ENCODE measurements around the gene TPRN. TPM values are rescaled to one million over a fixed set of nuclear protein-coding genes. Genes with fewer than 3 reads are reported as not detected.

TPRN gene
- polyA plus RNA-seq, 1 donor from 2014 or later = 8.1 TPM

DNA sequence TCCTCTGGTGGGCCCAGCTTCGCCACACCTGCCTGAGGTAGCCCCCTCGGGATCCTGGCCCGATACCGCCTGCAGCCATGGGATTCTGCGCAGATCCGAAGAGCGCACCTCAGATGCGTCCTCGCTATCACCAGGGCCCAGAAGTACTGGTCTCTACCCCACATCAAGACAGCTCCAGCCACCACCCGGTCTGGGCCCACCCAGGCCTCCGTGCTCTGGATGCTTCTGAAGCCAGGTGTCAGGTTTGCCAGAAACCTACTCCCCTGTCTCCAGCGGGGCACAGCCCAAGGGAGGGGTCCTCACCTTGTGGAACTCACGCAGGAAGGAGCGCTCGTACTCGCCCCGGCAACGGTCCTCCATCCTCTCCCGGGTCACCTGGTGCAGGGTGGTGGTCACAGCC lies 14.6 kb downstream of the TPRN start:
- Histone ChIP-seq H3K27me3 (ENCODE audit: insufficient read depth, low read depth, low read length) (no peaks in the 10 kb centered on the region), H3K27ac (ENCODE audit: low read length) (no peak overlapping the region), H3K9ac (ENCODE audit: low read length) (no peak overlapping the region), H2AFZ (ENCODE audit: low read depth, low read length) (no peak overlapping the region), H3F3A (ENCODE audit: insufficient read depth, low read length, poor library complexity, severe bottlenecking) (no peaks in the 10 kb centered on the region), H3K79me2 (replicated peaks; ENCODE audit: insufficient read depth, low read length) (peaks cover 14% of the 10 kb centered on the region), H3K4me3 (ENCODE audit: low read length) (peak overlapping the region; percentile 98), H3K4me2 (ENCODE audit: low read length) (no peak overlapping the region), H3K36me3 (ENCODE audit: insufficient read depth, low read length) (no peaks in the 10 kb centered on the region), H3K9me2 (ENCODE audit: insufficient read depth, low read length) (no peaks in the 10 kb centered on the region), H3K9me3 (ENCODE audit: low read length) (no peaks in the 10 kb centered on the region), H4K20me1 (ENCODE audit: insufficient read depth) (no peaks in the 10 kb centered on the region)
- TF ChIP-seq TAF1 (IDR thresholded peaks at IDR 0.05; ENCODE audit: low read depth) = no peak
- TF ChIP-seq, protein P1, sequence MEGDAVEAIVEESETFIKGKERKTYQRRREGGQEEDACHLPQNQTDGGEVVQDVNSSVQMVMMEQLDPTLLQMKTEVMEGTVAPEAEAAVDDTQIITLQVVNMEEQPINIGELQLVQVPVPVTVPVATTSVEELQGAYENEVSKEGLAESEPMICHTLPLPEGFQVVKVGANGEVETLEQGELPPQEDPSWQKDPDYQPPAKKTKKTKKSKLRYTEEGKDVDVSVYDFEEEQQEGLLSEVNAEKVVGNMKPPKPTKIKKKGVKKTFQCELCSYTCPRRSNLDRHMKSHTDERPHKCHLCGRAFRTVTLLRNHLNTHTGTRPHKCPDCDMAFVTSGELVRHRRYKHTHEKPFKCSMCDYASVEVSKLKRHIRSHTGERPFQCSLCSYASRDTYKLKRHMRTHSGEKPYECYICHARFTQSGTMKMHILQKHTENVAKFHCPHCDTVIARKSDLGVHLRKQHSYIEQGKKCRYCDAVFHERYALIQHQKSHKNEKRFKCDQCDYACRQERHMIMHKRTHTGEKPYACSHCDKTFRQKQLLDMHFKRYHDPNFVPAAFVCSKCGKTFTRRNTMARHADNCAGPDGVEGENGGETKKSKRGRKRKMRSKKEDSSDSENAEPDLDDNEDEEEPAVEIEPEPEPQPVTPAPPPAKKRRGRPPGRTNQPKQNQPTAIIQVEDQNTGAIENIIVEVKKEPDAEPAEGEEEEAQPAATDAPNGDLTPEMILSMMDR (IDR thresholded peaks at IDR 0.05; ENCODE audit: poor library complexity, severe bottlenecking) = no peak

DNA sequence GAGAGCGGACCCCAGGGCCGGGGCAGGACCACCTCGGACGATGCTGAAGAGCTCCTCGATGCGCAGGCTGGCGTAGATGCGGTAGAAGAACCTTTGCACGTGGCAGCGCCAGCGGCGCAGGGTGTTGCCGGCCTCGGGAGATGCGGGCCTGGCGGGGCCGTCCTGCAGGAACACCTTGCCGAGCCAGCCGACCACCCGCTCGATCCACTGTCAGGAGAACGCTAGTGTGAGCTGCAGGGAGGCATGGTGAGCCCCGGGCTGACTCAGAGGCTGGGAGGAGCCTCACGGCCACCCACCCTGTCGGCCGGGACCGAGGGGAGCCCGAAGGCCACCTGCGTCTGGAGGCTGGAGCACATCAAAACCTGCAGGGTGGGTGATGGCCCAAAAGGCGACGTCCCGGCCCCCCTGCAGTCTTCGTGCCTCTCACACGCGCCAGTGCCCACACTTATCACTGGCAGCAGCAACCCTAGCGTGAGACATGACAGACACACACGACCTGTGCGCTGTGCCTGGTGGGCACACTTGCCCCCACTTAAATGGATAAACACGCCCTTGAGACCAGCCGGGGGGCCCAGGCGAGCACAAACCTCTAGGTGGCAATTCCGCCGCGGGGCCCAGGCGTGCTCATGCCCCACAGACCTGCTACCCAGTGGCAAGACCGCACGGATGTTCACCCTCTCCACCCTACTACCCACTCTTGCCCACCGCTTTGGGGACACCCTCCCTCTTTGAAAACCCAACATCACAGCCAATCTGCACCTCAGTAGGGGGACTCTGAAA lies 15.5 kb downstream of the TPRN start:
- Histone ChIP-seq H3F3A (ENCODE audit: insufficient read depth, low read length, poor library complexity, severe bottlenecking) (no peaks in the 10 kb centered on the region), H2AFZ (ENCODE audit: low read depth, low read length) (no peak overlapping the region), H4K20me1 (ENCODE audit: insufficient read depth) (no peaks in the 10 kb centered on the region), H3K9me2 (ENCODE audit: insufficient read depth, low read length) (no peaks in the 10 kb centered on the region), H3K27me3 (ENCODE audit: insufficient read depth, low read depth, low read length) (no peaks in the 10 kb centered on the region), H3K4me2 (ENCODE audit: low read length) (no peak overlapping the region), H3K36me3 (ENCODE audit: insufficient read depth, low read length) (no peaks in the 10 kb centered on the region), H3K4me3 (ENCODE audit: low read length) (no peak overlapping the region), H3K9ac (ENCODE audit: low read length) (no peak overlapping the region), H3K79me2 (replicated peaks; ENCODE audit: insufficient read depth, low read length) (peaks cover 14% of the 10 kb centered on the region), H3K27ac (ENCODE audit: low read length) (no peak overlapping the region), H3K9me3 (ENCODE audit: low read length) (no peaks in the 10 kb centered on the region)
- TF ChIP-seq EP300 (conservative IDR thresholded peaks at IDR 0.05; ENCODE audit: poor library complexity, severe bottlenecking) (no peak), EZH2 (IDR thresholded peaks at IDR 0.05; ENCODE audit: borderline replicate concordance, insufficient read depth, low read length, poor library complexity, severe bottlenecking) (no peak), RAD21 (conservative IDR thresholded peaks at IDR 0.05) (no peak), TAF1 (IDR thresholded peaks at IDR 0.05; ENCODE audit: low read depth) (no peak), MXI1 (conservative IDR thresholded peaks at IDR 0.05; ENCODE audit: poor library complexity, severe bottlenecking) (no peak)
- TF ChIP-seq, protein P1 (IDR thresholded peaks at IDR 0.05; ENCODE audit: poor library complexity, severe bottlenecking) = no peak

DNA sequence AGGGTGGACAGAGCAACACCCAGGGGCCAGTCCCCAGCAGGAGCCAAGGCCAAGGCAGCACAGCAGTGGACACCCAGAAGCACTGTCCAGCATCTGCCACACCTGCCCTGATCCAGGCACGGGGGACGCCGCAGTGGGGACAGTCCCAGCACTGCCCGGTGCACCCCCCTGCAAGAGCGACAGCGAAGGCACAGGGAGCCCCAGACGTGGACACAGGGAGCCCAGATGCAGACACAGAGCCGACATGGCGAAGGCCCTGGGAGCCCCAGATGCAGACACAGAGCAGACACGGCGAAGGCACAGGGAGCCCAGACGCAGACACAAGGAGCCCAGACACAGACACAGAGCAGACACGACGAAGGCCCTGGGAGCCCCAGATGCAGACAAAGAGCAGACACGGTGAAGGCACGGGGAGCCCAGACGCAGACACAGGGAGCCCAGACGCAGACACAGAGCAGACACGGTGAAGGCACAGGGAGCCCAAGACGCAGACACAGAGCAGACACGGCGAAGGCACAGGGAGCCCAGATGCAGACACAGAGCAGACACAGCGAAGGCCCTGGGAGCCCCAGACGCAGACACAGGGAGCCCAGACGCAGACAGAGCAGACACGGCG lies 16.5 kb downstream of the TPRN start:
- no peak overlapping the region for H3K27ac ChIP-seq (ENCODE audit: low read length)
- H3K9me2 ChIP-seq (ENCODE audit: insufficient read depth, low read length) = no peaks in the 10 kb centered on the region
- peaks cover 14% of the 10 kb centered on the region for H3K79me2 ChIP-seq (replicated peaks; ENCODE audit: insufficient read depth, low read length)
- no peak overlapping the region for H3K4me2 ChIP-seq (ENCODE audit: low read length)
- no peaks in the 10 kb centered on the region for H3F3A ChIP-seq (ENCODE audit: insufficient read depth, low read length, poor library complexity, severe bottlenecking)
- no peaks in the 10 kb centered on the region for H3K27me3 ChIP-seq (ENCODE audit: insufficient read depth, low read depth, low read length)
- no peak overlapping the region for H2AFZ ChIP-seq (ENCODE audit: low read depth, low read length)
- TF ChIP-seq POLR2AphosphoS5 (IDR thresholded peaks at IDR 0.05) = no peak
- no peak for TF ChIP-seq MXI1 (conservative IDR thresholded peaks at IDR 0.05; ENCODE audit: poor library complexity, severe bottlenecking)
- TF ChIP-seq SMC3 (conservative IDR thresholded peaks at IDR 0.05; ENCODE audit: poor library complexity) = no peak
- TF ChIP-seq TAF1 (IDR thresholded peaks at IDR 0.05; ENCODE audit: low read depth) = no peak
- no peak for TF ChIP-seq EZH2 (IDR thresholded peaks at IDR 0.05; ENCODE audit: borderline replicate concordance, insufficient read depth, low read length, poor library complexity, severe bottlenecking)
- TF ChIP-seq, protein P2, sequence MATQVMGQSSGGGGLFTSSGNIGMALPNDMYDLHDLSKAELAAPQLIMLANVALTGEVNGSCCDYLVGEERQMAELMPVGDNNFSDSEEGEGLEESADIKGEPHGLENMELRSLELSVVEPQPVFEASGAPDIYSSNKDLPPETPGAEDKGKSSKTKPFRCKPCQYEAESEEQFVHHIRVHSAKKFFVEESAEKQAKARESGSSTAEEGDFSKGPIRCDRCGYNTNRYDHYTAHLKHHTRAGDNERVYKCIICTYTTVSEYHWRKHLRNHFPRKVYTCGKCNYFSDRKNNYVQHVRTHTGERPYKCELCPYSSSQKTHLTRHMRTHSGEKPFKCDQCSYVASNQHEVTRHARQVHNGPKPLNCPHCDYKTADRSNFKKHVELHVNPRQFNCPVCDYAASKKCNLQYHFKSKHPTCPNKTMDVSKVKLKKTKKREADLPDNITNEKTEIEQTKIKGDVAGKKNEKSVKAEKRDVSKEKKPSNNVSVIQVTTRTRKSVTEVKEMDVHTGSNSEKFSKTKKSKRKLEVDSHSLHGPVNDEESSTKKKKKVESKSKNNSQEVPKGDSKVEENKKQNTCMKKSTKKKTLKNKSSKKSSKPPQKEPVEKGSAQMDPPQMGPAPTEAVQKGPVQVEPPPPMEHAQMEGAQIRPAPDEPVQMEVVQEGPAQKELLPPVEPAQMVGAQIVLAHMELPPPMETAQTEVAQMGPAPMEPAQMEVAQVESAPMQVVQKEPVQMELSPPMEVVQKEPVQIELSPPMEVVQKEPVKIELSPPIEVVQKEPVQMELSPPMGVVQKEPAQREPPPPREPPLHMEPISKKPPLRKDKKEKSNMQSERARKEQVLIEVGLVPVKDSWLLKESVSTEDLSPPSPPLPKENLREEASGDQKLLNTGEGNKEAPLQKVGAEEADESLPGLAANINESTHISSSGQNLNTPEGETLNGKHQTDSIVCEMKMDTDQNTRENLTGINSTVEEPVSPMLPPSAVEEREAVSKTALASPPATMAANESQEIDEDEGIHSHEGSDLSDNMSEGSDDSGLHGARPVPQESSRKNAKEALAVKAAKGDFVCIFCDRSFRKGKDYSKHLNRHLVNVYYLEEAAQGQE (IDR thresholded peaks at IDR 0.05; ENCODE audit: borderline replicate concordance) = no peak
- TF ChIP-seq, protein P1 (IDR thresholded peaks at IDR 0.05; ENCODE audit: poor library complexity, severe bottlenecking) = no peak
- no peak for TF ChIP-seq RAD21 (conservative IDR thresholded peaks at IDR 0.05)
- TF ChIP-seq EP300 (conservative IDR thresholded peaks at IDR 0.05; ENCODE audit: poor library complexity, severe bottlenecking) = no peak
- H3K9ac ChIP-seq (ENCODE audit: low read length) = no peak overlapping the region
- H3K4me3 ChIP-seq (ENCODE audit: low read length) = no peak overlapping the region
- H3K36me3 ChIP-seq (ENCODE audit: insufficient read depth, low read length) = no peaks in the 10 kb centered on the region
- H3K9me3 ChIP-seq (ENCODE audit: low read length) = no peaks in the 10 kb centered on the region
- H4K20me1 ChIP-seq (ENCODE audit: insufficient read depth) = no peaks in the 10 kb centered on the region
